GM06990 (cell line): ENCODE data around the gene YEATS2.
A peak's percentile ranks its signal among the peaks of the same experiment; 100 is the strongest.

Experiments
- DNase-seq: peaks from one replicate; pipeline ENCODE4 v3.0.0-alpha.2; 2011; ENCODE audit not compliant: insufficient read length; ENCODE audit errors: extremely low read depth
- H3K27me3 ChIP-seq: replicated peaks from 2 replicates; pipeline ENCODE4 v1.6.0; 2011; ENCODE audit warnings: low read length; ENCODE audit not compliant: control insufficient read depth, insufficient read depth
- H3K36me3 ChIP-seq: 2 replicates; pipeline ENCODE4 v1.5.1; 2011; ENCODE audit warnings: low read length; ENCODE audit not compliant: control insufficient read depth, insufficient read depth
- H3K4me3 ChIP-seq: replicated peaks from 2 replicates; pipeline ENCODE4 v1.5.1; 2011; ENCODE audit warnings: low read depth, mild to moderate bottlenecking, control low read depth, low read length
- TF ChIP-seq, protein P1 (sequence below): IDR thresholded peaks from 2 replicates; pipeline ENCODE4 v1.5.1; 2011; ENCODE audit warnings: low read length, control low read depth, mild to moderate bottlenecking, inconsistent platforms; ENCODE audit not compliant: insufficient read depth, poor library complexity, severe bottlenecking

YEATS2 gene

DNA sequence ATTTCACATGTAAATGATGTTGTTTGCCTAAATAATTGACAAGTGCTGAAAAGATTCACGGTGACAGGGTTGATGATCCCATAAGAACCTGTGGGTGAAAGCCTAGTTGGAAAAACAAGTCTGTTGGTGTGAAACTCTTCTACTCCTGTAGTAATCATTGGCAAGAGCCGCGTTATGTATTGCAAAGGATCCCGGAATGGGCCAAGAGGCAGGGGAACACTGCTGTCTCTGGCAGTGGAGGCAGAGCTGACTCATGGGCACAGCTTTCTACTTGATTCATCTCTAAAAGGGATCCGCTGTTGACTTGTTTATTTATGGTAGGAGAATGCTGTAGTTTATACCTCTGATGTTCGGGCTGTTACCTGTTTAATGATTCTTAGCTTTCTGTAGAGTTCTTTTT is 64.7 kb downstream of the YEATS2 start:
- Histone ChIP-seq H3K4me3 (no peak overlapping the region), H3K36me3 (peaks cover 3% of the 10 kb centered on the region), H3K27me3 (no peaks in the 10 kb centered on the region)
- TF ChIP-seq, protein P1, sequence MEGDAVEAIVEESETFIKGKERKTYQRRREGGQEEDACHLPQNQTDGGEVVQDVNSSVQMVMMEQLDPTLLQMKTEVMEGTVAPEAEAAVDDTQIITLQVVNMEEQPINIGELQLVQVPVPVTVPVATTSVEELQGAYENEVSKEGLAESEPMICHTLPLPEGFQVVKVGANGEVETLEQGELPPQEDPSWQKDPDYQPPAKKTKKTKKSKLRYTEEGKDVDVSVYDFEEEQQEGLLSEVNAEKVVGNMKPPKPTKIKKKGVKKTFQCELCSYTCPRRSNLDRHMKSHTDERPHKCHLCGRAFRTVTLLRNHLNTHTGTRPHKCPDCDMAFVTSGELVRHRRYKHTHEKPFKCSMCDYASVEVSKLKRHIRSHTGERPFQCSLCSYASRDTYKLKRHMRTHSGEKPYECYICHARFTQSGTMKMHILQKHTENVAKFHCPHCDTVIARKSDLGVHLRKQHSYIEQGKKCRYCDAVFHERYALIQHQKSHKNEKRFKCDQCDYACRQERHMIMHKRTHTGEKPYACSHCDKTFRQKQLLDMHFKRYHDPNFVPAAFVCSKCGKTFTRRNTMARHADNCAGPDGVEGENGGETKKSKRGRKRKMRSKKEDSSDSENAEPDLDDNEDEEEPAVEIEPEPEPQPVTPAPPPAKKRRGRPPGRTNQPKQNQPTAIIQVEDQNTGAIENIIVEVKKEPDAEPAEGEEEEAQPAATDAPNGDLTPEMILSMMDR, result no peak
- DNase-seq, result no peak

DNA sequence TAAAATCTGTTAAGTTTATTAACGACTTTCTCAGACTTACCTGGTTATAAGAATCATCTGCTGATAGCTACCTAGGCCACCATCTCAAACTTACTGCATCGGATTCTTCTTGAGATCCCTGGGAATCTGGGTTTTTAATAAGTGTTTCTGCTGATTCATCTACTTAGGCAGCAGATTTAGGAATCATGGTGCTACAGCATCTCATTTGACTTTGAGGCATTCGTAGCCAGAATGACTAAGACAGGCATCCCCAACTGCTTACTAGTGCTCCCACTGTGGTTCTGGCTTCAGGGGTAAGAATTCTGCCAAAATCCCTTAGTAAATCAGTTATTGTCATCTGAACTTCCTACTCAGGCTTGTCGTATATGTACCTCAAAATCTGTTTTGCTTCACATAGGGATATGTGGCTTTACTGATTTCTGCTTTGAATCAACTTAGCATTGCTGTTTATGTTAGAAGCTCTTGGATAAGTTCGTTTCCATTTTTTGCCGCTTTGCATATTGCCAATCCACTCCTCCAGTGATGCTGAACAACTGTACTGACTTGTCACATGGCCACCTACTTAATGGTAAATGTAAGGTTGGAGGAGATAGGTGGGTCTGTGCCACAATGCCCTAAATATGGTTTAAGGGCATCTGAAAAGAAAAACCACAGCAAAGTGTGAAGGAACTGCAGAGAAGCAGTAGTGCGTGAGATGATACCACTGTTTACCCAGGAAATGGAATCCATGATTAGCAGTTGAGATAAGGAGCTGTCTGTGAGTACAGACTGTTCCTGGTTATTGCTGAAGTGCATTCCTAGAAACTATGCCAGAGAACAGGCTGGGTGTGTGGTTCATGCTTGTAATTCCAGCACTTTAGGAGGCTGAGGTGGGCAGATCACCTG is 67.5 kb downstream of the YEATS2 start:
- no peak for DNase-seq
- H3K4me3 ChIP-seq, result no peak overlapping the region
- TF ChIP-seq, protein P1, result no peak
- peaks cover 3% of the 10 kb centered on the region for H3K36me3 ChIP-seq
- H3K27me3 ChIP-seq, result no peaks in the 10 kb centered on the region

- Histone ChIP-seq H3K27me3 (no peaks in the 10 kb centered on the region), H3K36me3 (peaks cover 3% of the 10 kb centered on the region), H3K4me3 (no peak overlapping the region)
- DNase-seq, result no peak
- TF ChIP-seq, protein P1, result no peak
Measured at GRCh38 chr3:183766107-183766506, 68.5 kb downstream of the YEATS2 start.

GRCh38 chr3:183766745-183767606 is 69.4 kb downstream of the YEATS2 start:
- Histone ChIP-seq H3K27me3 (no peaks in the 10 kb centered on the region), H3K36me3 (peaks cover 1% of the 10 kb centered on the region), H3K4me3 (no peak overlapping the region)
- peak; percentile 18 for DNase-seq
- TF ChIP-seq, protein P1, result peak; percentile 81

- peaks cover 3% of the 10 kb centered on the region for H3K36me3 ChIP-seq
- DNase-seq, result no peak
- no peak overlapping the region for H3K4me3 ChIP-seq
- no peaks in the 10 kb centered on the region for H3K27me3 ChIP-seq
- TF ChIP-seq, protein P1, result no peak
Measured at GRCh38 chr3:183768114-183768513, 70.5 kb downstream of the YEATS2 start.
